Chondrocyte (in vitro differentiated cells): Measurements from ENCODE around the gene CASP9. TPM values are rescaled to one million over a fixed set of nuclear protein-coding genes. Genes with fewer than 3 reads are reported as not detected.

Experiments
- DNase-seq: peaks from one replicate; pipeline ENCODE4 v3.0.0; 2021; ENCODE audit warnings: mixed read lengths, low spot score
- H3K27ac Mint-ChIP-seq: one replicate; pipeline ENCODE4 v1.8.0; 2021; ENCODE audit warnings: mild to moderate bottlenecking, moderate library complexity, mixed read lengths; ENCODE audit not compliant: unreplicated experiment
- H3K27me3 Mint-ChIP-seq: 2 replicates; pipeline ENCODE4 v1.8.0; 2021; ENCODE audit warnings: low read depth, mixed read lengths
- H3K36me3 Mint-ChIP-seq: 2 replicates; pipeline ENCODE4 v1.8.0; 2021; ENCODE audit warnings: low read depth, mixed read lengths
- H3K4me1 Mint-ChIP-seq: 2 replicates; pipeline ENCODE4 v1.8.0; 2021; ENCODE audit warnings: low read depth, mild to moderate bottlenecking, mixed read lengths
- H3K4me3 Mint-ChIP-seq: one replicate; pipeline ENCODE4 v1.8.0; 2021; ENCODE audit warnings: mild to moderate bottlenecking, moderate library complexity, mixed read lengths; ENCODE audit not compliant: unreplicated experiment
- H3K9me3 Mint-ChIP-seq: 2 replicates; pipeline ENCODE4 v1.8.0; 2021; ENCODE audit warnings: low read depth, mixed read lengths
- total RNA-seq: library from RNA; stranded (reverse); gene quantifications from 3 replicates; pipeline ENCODE4 v1.2.1, GENCODE V29; 2021
- TF ChIP-seq, protein P1 (sequence below): fragments of 200-600 bp; sonication (generic); IDR thresholded peaks from 2 replicates; pipeline ENCODE4 v1.5.0; 2021; ENCODE audit warnings: antibody characterized with exemption, mild to moderate bottlenecking, moderate library complexity

The CASP9 gene
- total RNA-seq, 1 donor from 2014 or later, result 11.6 TPM

- Mint-ChIP-seq H3K27me3 (peaks cover 9% of the 10 kb centered on the region), H3K36me3 (no peaks in the 10 kb centered on the region), H3K27ac (no peak overlapping the region), H3K4me1 (no peaks in the 10 kb centered on the region), H3K4me3 (no peak overlapping the region), H3K9me3 (no peaks in the 10 kb centered on the region)
- no peak for DNase-seq
- TF ChIP-seq, protein P1, sequence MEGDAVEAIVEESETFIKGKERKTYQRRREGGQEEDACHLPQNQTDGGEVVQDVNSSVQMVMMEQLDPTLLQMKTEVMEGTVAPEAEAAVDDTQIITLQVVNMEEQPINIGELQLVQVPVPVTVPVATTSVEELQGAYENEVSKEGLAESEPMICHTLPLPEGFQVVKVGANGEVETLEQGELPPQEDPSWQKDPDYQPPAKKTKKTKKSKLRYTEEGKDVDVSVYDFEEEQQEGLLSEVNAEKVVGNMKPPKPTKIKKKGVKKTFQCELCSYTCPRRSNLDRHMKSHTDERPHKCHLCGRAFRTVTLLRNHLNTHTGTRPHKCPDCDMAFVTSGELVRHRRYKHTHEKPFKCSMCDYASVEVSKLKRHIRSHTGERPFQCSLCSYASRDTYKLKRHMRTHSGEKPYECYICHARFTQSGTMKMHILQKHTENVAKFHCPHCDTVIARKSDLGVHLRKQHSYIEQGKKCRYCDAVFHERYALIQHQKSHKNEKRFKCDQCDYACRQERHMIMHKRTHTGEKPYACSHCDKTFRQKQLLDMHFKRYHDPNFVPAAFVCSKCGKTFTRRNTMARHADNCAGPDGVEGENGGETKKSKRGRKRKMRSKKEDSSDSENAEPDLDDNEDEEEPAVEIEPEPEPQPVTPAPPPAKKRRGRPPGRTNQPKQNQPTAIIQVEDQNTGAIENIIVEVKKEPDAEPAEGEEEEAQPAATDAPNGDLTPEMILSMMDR, result no peak
These were observed 81.9 kb downstream of the CASP9 start for GRCh38 chr1:15442119-15442518.

Other genes with a start within 250 kb of the CASP9 start
- gene EFHD2, start 114.3 kb downstream of the CASP9 start, total RNA-seq, result 7.9 to 10.4 TPM (median 9.6 TPM) in 3 replicates
- not detected in 3 replicates for gene CTRC, start 85.8 kb downstream of the CASP9 start, total RNA-seq
- gene CELA2A, start 67.5 kb downstream of the CASP9 start, total RNA-seq, result not detected in 3 replicates
- not detected in 3 replicates for gene CELA2B, start 48.1 kb downstream of the CASP9 start, total RNA-seq
- gene DNAJC16, start 2.6 kb upstream of the CASP9 start, total RNA-seq, result 19.9 to 22.8 TPM (median 20.4 TPM) in 3 replicates
- gene AGMAT, start 60.8 kb upstream of the CASP9 start, total RNA-seq, result 0.68 to 1.1 TPM (median 0.82 TPM) in 3 replicates
- 17.5 to 23.2 TPM (median 20.0 TPM) in 3 replicates for gene DDI2, start 93.2 kb upstream of the CASP9 start, total RNA-seq
- 63.6 to 68.3 TPM (median 66.0 TPM) in 3 replicates for gene PLEKHM2, start 160.1 kb upstream of the CASP9 start, total RNA-seq
- 0.90 to 1.9 TPM (median 1.3 TPM) in 3 replicates for gene SLC25A34, start 212.0 kb upstream of the CASP9 start, total RNA-seq
- not detected in 3 replicates for gene TMEM82, start 218.3 kb upstream of the CASP9 start, total RNA-seq
- gene FBLIM1, start 234.6 kb upstream of the CASP9 start, total RNA-seq, result 191 to 492 TPM (median 490 TPM) in 3 replicates